Measurements from ENCODE around the gene DAPK2. TPM values are rescaled to one million over a fixed set of nuclear protein-coding genes. Genes with fewer than 3 reads are reported as not detected.
A peak's percentile ranks its signal among the peaks of the same experiment; 100 is the strongest.
"Not testable (repeated sequence)": the region's sequence is repeated elsewhere in the genome, so short reads cannot be mapped to it uniquely, and the experiment has no call there.

Gene DAPK2
- 5.1 TPM for polyA plus RNA-seq (ENCODE audit: insufficient read length)

- peak; percentile 46 for DNase-seq
These were observed at the start of gene DAPK2 for GRCh38 chr15:64046421-64047153. DAPK2 (minus strand) TSS chr15:64046485; CDS start chr15:64040261, 6,224 bp downstream.

GRCh38 chr15:64095431-64095794, 49.1 kb upstream of the DAPK2 start:
- DNase-seq: no peak

- peak; percentile 96 for DNase-seq
These were observed 47.5 kb upstream of the DAPK2 start, which contains the start of gene CIAO2A for GRCh38 chr15:64093627-64094417. CIAO2A (minus strand) TSS chr15:64093838; CDS start chr15:64093768, 70 bp downstream.

- DNase-seq: peak; percentile 36
These were observed 46.8 kb upstream of the DAPK2 start for GRCh38 chr15:64092864-64093626.

- no peak for DNase-seq
These were observed 46.0 kb upstream of the DAPK2 start for GRCh38 chr15:64092075-64092820.

GRCh38 chr15:64090527-64090926, 44.2 kb upstream of the DAPK2 start:
- DNase-seq: no peak

- DNase-seq: no peak
These were observed 43.4 kb upstream of the DAPK2 start for GRCh38 chr15:64089543-64090280.

GRCh38 chr15:64082757-64083156, 36.5 kb upstream of the DAPK2 start:
- no peak for DNase-seq

GRCh38 chr15:64073496-64073895, 27.2 kb upstream of the DAPK2 start:
- not testable (repeated sequence) for DNase-seq

- DNase-seq: no peak
These were observed 26.5 kb upstream of the DAPK2 start for GRCh38 chr15:64072812-64073211.

- DNase-seq: no peak
These were observed 25.9 kb upstream of the DAPK2 start for GRCh38 chr15:64071931-64072765.

- DNase-seq: no peak
These were observed 24.9 kb upstream of the DAPK2 start for GRCh38 chr15:64070965-64071851.

- DNase-seq: no peak
These were observed 23.8 kb upstream of the DAPK2 start for GRCh38 chr15:64070106-64070505.

- no peak for DNase-seq
These were observed 21.8 kb upstream of the DAPK2 start for GRCh38 chr15:64068133-64068532.

- DNase-seq: peak; percentile 48
These were observed 21.3 kb upstream of the DAPK2 start for GRCh38 chr15:64067564-64068030.

- DNase-seq: no peak
These were observed 20.2 kb upstream of the DAPK2 start for GRCh38 chr15:64066451-64066850.

- DNase-seq: no peak
These were observed 14.4 kb upstream of the DAPK2 start for GRCh38 chr15:64060716-64061115.

- not testable (repeated sequence) for DNase-seq
These were observed 12.8 kb upstream of the DAPK2 start for GRCh38 chr15:64059104-64059503.

- no peak for DNase-seq
These were observed 12.0 kb upstream of the DAPK2 start for GRCh38 chr15:64058279-64058678.

All from hindlimb muscle (tissue), 1 donor.